ENCODE data around the gene INTS14.
"Not testable (repeated sequence)": the region's sequence is repeated elsewhere in the genome, so short reads cannot be mapped to it uniquely, and the experiment has no call there.

INTS14 gene

GRCh38 chr15:65632780-65633375 is 21.9 kb upstream of the INTS14 start:
- DNase-seq (ENCODE audit: extremely low read depth in 1 of 2, low read depth in 1 of 2) = no peak

GRCh38 chr15:65631503-65631902 is 20.6 kb upstream of the INTS14 start:
- no peak for DNase-seq (ENCODE audit: extremely low read depth in 1 of 2, low read depth in 1 of 2)

- no peak for DNase-seq (ENCODE audit: extremely low read depth in 1 of 2, low read depth in 1 of 2)
Measured at GRCh38 chr15:65630760-65631159, 19.8 kb upstream of the INTS14 start.

- DNase-seq (ENCODE audit: extremely low read depth in 1 of 2, low read depth in 1 of 2) = no peak
Measured at GRCh38 chr15:65629548-65629947, 18.6 kb upstream of the INTS14 start.

- no peak for DNase-seq (ENCODE audit: extremely low read depth in 1 of 2, low read depth in 1 of 2)
Measured at GRCh38 chr15:65626856-65627255, 15.9 kb upstream of the INTS14 start.

- no peak for DNase-seq (ENCODE audit: extremely low read depth in 1 of 2, low read depth in 1 of 2)
Measured at GRCh38 chr15:65623103-65623502, 12.2 kb upstream of the INTS14 start.

- DNase-seq (ENCODE audit: extremely low read depth in 1 of 2, low read depth in 1 of 2) = no peak
Measured at GRCh38 chr15:65621638-65622037, 10.7 kb upstream of the INTS14 start, which contains the start of gene SLC24A1. SLC24A1 (plus strand) TSS chr15:65621938; CDS start chr15:65624081, 2,143 bp downstream.

- no peak for DNase-seq (ENCODE audit: extremely low read depth in 1 of 2, low read depth in 1 of 2)
Measured at GRCh38 chr15:65620833-65621232, 9.9 kb upstream of the INTS14 start.

- no peak for DNase-seq (ENCODE audit: extremely low read depth in 1 of 2, low read depth in 1 of 2)
Measured at GRCh38 chr15:65619626-65620290, 8.8 kb upstream of the INTS14 start.

- no peak for DNase-seq (ENCODE audit: extremely low read depth in 1 of 2, low read depth in 1 of 2)
Measured at GRCh38 chr15:65618560-65619109, 7.7 kb upstream of the INTS14 start.

GRCh38 chr15:65615887-65616286 is 5.0 kb upstream of the INTS14 start:
- DNase-seq (ENCODE audit: extremely low read depth in 1 of 2, low read depth in 1 of 2) = not testable (repeated sequence)

GRCh38 chr15:65612949-65613744 is 2.2 kb upstream of the INTS14 start:
- no peak for DNase-seq (ENCODE audit: extremely low read depth in 1 of 2, low read depth in 1 of 2)

- no peak for DNase-seq (ENCODE audit: extremely low read depth in 1 of 2, low read depth in 1 of 2)
Measured at GRCh38 chr15:65612616-65612946, 1.6 kb upstream of the INTS14 start.

GRCh38 chr15:65611888-65612615 is 1.1 kb upstream of the INTS14 start:
- DNase-seq (ENCODE audit: extremely low read depth in 1 of 2, low read depth in 1 of 2) = no peak

GRCh38 chr15:65603559-65603958 is 7.4 kb downstream of the INTS14 start:
- no peak for DNase-seq (ENCODE audit: extremely low read depth in 1 of 2, low read depth in 1 of 2)

- DNase-seq (ENCODE audit: extremely low read depth in 1 of 2, low read depth in 1 of 2) = no peak
Measured at GRCh38 chr15:65603134-65603533, 7.8 kb downstream of the INTS14 start.

- no peak for DNase-seq (ENCODE audit: extremely low read depth in 1 of 2, low read depth in 1 of 2)
Measured at GRCh38 chr15:65599677-65600076, 11.3 kb downstream of the INTS14 start.

GRCh38 chr15:65598468-65598867 is 12.5 kb downstream of the INTS14 start:
- no peak for DNase-seq (ENCODE audit: extremely low read depth in 1 of 2, low read depth in 1 of 2)

- DNase-seq (ENCODE audit: extremely low read depth in 1 of 2, low read depth in 1 of 2) = no peak
Measured at GRCh38 chr15:65595960-65596359, 15.0 kb downstream of the INTS14 start.

GRCh38 chr15:65587094-65587493 is 23.8 kb downstream of the INTS14 start:
- no peak for DNase-seq (ENCODE audit: extremely low read depth in 1 of 2, low read depth in 1 of 2)

GRCh38 chr15:65584241-65584640 is 26.7 kb downstream of the INTS14 start:
- DNase-seq (ENCODE audit: extremely low read depth in 1 of 2, low read depth in 1 of 2) = no peak

Data from stimulated activated CD8-positive, alpha-beta memory T cell treated with anti-CD3 and anti-CD28 coated beads, Interleukin-7, amount 100 ng/mL, for 48 hours (primary cell).